ENCODE results near the gene PATZ1. TPM values are rescaled to one million over a fixed set of nuclear protein-coding genes. Genes with fewer than 3 reads are reported as not detected.

Gene PATZ1
- 5.3 and 10.4 TPM in 2 replicates for total RNA-seq (ENCODE audit: low replicate concordance)

GRCh38 chr22:31346255-31346732 is at the start of gene PATZ1:
Gene PATZ1 (minus strand): TSS chr22:31346346. CDS start chr22:31345602, 744 bp downstream.

DNA sequence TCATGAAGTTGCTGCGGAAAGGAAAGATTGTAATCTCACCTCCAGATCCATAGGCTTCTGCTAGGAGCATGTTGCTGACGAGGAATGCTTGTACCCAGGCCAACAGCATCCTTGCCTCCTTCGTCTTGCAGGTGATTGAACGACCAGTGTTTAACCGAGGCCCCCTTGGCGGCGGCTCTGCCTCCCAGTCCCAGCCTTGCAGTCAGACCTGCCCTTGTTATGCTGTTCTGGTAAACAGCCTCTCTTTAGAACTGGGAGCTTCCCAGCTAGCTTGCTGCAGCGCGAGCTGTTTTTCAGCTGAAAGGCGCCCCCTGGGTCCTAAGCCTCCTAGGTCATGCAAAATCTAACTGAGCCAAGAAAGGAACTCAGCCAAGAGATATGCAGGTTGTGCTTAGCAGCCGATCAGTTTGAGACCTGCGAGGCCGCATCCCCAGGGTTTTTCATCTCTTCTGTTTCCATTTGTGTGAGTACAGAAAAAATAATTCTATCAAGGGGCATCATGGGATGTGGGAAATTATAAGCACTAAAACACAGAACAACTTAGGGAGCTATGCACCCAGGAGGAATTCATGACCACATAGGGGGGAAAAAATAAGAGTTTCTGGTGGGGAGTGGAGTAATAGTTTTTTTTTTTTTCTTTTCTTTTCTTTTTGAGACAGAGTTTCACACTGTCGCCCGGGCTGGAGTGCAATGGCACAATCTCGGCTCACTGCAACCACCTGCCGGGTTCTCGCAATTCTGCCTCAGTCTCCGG is 53.7 kb downstream of the PATZ1 start, which contains the start of gene PIK3IP1:
TSS of gene PIK3IP1 (minus strand) at position 253 of the 754 bp plus-strand sequence. CDS start at position 109, 144 bp downstream.

Other genes with a start within 250 kb of the PATZ1 start
- 38.0 and 146 TPM in 2 replicates for gene SELENOM, start 238.8 kb downstream of the PATZ1 start, total RNA-seq (ENCODE audit: low replicate concordance)
- gene INPP5J, start 223.4 kb downstream of the PATZ1 start, total RNA-seq (ENCODE audit: low replicate concordance): under 0.01 and 0.15 TPM in 2 replicates
- gene PLA2G3, start 205.8 kb downstream of the PATZ1 start, total RNA-seq (ENCODE audit: low replicate concordance): not detected in 2 replicates
- gene RNF185, start 186.2 kb downstream of the PATZ1 start, total RNA-seq (ENCODE audit: low replicate concordance): 22.3 and 25.6 TPM in 2 replicates
- 18.1 and 70.4 TPM in 2 replicates for gene LIMK2, start 134.0 kb downstream of the PATZ1 start, total RNA-seq (ENCODE audit: low replicate concordance)
- 33.2 and 42.7 TPM in 2 replicates for gene PIK3IP1, start 53.9 kb downstream of the PATZ1 start, total RNA-seq (ENCODE audit: low replicate concordance)
- gene DRG1, start 53.3 kb upstream of the PATZ1 start, total RNA-seq (ENCODE audit: low replicate concordance): 79.5 and 104 TPM in 2 replicates
- 7.7 and 11.1 TPM in 2 replicates for gene EIF4ENIF1, start 143.5 kb upstream of the PATZ1 start, total RNA-seq (ENCODE audit: low replicate concordance)
- 8.9 and 13.3 TPM in 2 replicates for gene SFI1, start 150.2 kb upstream of the PATZ1 start, total RNA-seq (ENCODE audit: low replicate concordance)

Measured in smooth muscle cell of the coronary artery (primary cell).